ENCODE results near the gene CDKAL1. TPM values are rescaled to one million over a fixed set of nuclear protein-coding genes. Genes with fewer than 3 reads are reported as not detected.

Gene CDKAL1
- total RNA-seq, 1 experiment from 2014 or later: 13.8 TPM

DNA sequence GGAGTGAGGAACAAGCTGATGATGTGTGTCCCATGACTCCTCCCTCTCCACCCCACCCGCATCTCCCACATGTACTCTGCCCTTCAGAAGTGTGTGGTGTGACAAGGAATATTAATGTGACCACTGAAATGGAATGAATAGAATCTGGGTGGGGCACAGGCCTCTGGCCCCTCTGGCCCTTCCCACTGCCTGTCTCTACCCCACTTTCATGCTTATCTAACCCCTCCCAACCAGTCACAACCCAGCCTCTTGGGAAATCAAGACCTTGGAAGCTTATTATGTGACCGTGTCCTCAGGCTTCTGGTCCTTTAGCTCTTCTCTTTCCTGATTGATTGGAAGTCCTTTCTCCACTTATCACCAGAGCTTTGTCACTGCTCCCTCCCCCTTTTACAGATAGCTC is 747.1 kb downstream of the CDKAL1 start:
- H2AFZ ChIP-seq (ENCODE audit: low read length): no peak overlapping the region
- no peaks in the 10 kb centered on the region for H3F3A ChIP-seq (ENCODE audit: low read length, unreplicated experiment)
- no peak overlapping the region for H3K4me3 ChIP-seq (ENCODE audit: low read length)
- ChIA-PET CTCF (no interaction called here), POLR2A (ENCODE audit: unreplicated experiment) (no interaction called here)
- H3K36me3 ChIP-seq (ENCODE audit: low read depth, low read length): no peaks in the 10 kb centered on the region
- intact Hi-C loops (cut with micrococcal nuclease): no loop called here
- peaks cover 14% of the 10 kb centered on the region for H3K4me1 ChIP-seq (ENCODE audit: insufficient read depth, low read length)
- ATAC-seq (no peak), DNase-seq (no peak)
- H3K4me2 ChIP-seq (ENCODE audit: low read length): no peak overlapping the region
- H3K9ac ChIP-seq (ENCODE audit: low read length): no peak overlapping the region
- BruUV-seq (replicated peaks): no TSS peak
- H4K20me1 ChIP-seq (ENCODE audit: low read length): no peaks in the 10 kb centered on the region
- H3K79me2 ChIP-seq (ENCODE audit: low read length): no peaks in the 10 kb centered on the region
- no peak for TF ChIP-seq EZH2phosphoT487 (IDR thresholded peaks at IDR 0.05; ENCODE audit: borderline replicate concordance, low read length)
- TF ChIP-seq, protein P1, sequence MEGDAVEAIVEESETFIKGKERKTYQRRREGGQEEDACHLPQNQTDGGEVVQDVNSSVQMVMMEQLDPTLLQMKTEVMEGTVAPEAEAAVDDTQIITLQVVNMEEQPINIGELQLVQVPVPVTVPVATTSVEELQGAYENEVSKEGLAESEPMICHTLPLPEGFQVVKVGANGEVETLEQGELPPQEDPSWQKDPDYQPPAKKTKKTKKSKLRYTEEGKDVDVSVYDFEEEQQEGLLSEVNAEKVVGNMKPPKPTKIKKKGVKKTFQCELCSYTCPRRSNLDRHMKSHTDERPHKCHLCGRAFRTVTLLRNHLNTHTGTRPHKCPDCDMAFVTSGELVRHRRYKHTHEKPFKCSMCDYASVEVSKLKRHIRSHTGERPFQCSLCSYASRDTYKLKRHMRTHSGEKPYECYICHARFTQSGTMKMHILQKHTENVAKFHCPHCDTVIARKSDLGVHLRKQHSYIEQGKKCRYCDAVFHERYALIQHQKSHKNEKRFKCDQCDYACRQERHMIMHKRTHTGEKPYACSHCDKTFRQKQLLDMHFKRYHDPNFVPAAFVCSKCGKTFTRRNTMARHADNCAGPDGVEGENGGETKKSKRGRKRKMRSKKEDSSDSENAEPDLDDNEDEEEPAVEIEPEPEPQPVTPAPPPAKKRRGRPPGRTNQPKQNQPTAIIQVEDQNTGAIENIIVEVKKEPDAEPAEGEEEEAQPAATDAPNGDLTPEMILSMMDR (conservative IDR thresholded peaks at IDR 0.05; ENCODE audit: low read depth, low read length): no peak
- TF ChIP-seq EZH2 (IDR thresholded peaks at IDR 0.05; ENCODE audit: low read length, unreplicated experiment): no peak
- H3K27ac ChIP-seq (ENCODE audit: low read length): no peak overlapping the region
- H3K9me3 ChIP-seq (ENCODE audit: low read length): no peaks in the 10 kb centered on the region
- H3K9me2 ChIP-seq (replicated peaks; ENCODE audit: low read length): no peaks in the 10 kb centered on the region
- no peaks in the 10 kb centered on the region for H3K27me3 ChIP-seq (ENCODE audit: low read length)

Other genes with a start within 250 kb of the CDKAL1 start
- gene E2F3, start 132.6 kb upstream of the CDKAL1 start, total RNA-seq (2014; rRNA removed): 8.8 and 10.8 TPM in 2 replicates